ENCODE data around the gene PTCHD1. TPM values are rescaled to one million over a fixed set of nuclear protein-coding genes. Genes with fewer than 3 reads are reported as not detected.

The PTCHD1 gene
- total RNA-seq, 1 donor from 2014 or later: 0.20 TPM

DNA sequence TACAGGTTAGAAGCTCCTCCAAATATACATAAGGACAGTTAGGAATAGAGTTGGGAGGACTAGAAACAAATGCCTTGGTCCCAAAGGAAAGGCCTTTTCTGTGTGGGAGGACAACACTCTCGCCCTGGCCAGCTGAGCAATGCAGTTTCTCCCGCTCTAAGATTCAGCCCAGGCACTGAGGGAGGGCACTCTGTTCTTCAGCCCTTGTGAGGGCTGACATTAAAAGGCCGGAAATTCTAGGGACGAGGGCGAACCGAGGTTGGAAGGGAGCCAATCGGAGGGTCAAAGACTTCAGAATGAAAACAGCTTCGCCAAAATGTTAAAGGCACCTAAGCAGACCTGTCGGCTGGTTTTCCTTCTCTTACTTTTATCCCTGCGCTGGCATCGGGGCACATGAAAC is 2.9 kb upstream of the PTCHD1 start:
- ATAC-seq: no peak
- TF ChIP-seq, protein P1, sequence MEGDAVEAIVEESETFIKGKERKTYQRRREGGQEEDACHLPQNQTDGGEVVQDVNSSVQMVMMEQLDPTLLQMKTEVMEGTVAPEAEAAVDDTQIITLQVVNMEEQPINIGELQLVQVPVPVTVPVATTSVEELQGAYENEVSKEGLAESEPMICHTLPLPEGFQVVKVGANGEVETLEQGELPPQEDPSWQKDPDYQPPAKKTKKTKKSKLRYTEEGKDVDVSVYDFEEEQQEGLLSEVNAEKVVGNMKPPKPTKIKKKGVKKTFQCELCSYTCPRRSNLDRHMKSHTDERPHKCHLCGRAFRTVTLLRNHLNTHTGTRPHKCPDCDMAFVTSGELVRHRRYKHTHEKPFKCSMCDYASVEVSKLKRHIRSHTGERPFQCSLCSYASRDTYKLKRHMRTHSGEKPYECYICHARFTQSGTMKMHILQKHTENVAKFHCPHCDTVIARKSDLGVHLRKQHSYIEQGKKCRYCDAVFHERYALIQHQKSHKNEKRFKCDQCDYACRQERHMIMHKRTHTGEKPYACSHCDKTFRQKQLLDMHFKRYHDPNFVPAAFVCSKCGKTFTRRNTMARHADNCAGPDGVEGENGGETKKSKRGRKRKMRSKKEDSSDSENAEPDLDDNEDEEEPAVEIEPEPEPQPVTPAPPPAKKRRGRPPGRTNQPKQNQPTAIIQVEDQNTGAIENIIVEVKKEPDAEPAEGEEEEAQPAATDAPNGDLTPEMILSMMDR (IDR thresholded peaks at IDR 0.05): no peak
- no peak overlapping the region for H3K27ac ChIP-seq

DNA sequence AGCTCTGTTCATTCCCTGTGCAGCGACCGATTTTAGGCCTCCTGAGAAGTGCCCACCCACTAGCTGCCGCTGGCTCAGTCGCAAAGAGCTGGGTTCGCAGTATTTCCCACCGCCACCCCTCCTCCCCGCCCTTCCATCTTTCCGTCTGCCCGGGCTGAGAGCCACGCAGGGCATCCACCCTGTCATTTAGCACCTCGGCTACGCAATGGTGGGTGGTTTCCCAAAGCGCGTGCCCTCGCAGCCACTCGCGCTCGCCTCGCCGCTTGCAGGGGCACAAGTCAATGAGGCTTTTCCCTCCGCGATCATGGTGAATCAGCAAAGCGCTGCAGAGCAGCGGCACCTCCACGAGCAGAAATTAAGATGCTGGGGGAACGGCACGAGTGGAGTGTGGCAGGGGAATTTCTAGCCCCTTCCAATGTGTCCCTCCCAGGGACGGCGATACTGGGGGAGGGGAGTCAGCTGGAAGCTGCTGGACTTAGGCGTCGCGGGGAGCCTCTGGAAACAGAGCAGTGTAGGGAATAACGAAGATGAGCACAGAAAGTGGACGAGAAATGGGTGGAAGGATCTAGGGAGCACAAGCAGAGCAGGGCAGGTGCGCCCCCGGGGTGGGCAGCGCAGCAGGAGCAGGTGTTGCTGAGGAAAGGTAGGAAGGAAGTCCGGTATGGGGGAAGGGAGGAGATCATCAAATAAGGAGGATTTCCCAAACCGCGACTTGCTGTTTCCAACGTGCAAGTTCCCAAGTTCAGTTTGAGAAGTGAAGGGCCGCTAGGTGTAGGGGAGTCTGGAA is 2.4 kb upstream of the PTCHD1 start:
- H3K36me3 ChIP-seq: no peaks in the 10 kb centered on the region
- TF ChIP-seq, protein P1 (IDR thresholded peaks at IDR 0.05): no peak
- no peak overlapping the region for H3K4me3 ChIP-seq
- no peaks in the 10 kb centered on the region for H3K9me3 ChIP-seq
- peaks cover 14% of the 10 kb centered on the region for H3K27me3 ChIP-seq
- ATAC-seq: no peak
- intact Hi-C loops (cut with DNase I): no loop called here
- no peak for DNase-seq
- no peaks in the 10 kb centered on the region for H3K4me1 ChIP-seq
- H3K27ac ChIP-seq: no peak overlapping the region

More for the DNA sequence above, 2.9 kb upstream of the PTCHD1 start:
- DNase-seq: no peak
- peaks cover 14% of the 10 kb centered on the region for H3K27me3 ChIP-seq
- intact Hi-C loops (cut with DNase I): no loop called here
- H3K4me1 ChIP-seq: no peaks in the 10 kb centered on the region
- no peak overlapping the region for H3K4me3 ChIP-seq
- H3K9me3 ChIP-seq: no peaks in the 10 kb centered on the region
- no peaks in the 10 kb centered on the region for H3K36me3 ChIP-seq

DNA sequence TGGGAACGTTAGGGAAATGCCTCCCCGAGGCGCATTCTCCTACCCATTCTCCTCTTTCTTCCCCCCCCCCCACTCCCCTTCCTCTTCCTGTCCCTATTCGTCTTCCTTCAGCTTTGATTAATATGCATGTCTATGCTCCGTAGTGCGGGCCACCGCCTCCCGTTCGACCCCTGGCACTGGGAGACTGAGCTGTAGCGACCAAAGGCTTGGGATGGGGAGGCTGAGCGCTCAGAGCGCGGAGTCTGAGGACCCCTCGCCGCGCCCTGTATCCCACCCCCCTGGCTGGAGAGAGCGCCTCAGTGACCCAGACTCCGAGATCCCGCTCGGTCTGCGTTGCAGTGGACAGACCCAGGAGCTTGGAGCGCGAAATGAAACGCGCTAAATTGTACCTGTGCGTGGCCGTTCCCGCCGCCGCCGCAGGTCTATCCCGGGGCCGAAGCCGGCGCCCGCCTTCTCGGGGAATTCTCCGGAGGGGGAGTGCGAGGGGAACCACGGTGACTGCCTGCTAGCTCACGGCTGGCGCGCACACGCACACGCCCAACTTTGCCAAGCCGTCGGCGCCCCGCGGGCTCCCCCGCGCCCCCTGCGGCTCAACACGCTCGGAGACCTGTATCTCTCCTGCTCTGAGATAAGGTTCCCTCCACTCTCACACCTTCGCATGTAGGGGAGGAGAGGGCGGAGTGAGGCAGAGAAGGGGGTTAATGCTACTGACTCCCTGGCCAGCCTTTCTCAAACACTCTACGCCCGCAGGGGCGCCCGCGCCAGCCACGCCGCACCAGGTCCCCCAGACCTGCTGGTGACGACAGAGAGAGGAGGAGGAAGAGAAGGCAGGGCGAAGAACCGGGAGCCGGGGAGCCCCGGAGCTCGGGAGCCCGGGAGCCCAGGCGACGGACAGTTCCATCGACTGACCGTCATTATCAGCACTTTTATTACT is 1.5 kb upstream of the PTCHD1 start:
- peaks cover 14% of the 10 kb centered on the region for H3K27me3 ChIP-seq
- TF ChIP-seq, protein P1 (IDR thresholded peaks at IDR 0.05): no peak
- intact Hi-C loops (cut with DNase I): no loop called here

DNA sequence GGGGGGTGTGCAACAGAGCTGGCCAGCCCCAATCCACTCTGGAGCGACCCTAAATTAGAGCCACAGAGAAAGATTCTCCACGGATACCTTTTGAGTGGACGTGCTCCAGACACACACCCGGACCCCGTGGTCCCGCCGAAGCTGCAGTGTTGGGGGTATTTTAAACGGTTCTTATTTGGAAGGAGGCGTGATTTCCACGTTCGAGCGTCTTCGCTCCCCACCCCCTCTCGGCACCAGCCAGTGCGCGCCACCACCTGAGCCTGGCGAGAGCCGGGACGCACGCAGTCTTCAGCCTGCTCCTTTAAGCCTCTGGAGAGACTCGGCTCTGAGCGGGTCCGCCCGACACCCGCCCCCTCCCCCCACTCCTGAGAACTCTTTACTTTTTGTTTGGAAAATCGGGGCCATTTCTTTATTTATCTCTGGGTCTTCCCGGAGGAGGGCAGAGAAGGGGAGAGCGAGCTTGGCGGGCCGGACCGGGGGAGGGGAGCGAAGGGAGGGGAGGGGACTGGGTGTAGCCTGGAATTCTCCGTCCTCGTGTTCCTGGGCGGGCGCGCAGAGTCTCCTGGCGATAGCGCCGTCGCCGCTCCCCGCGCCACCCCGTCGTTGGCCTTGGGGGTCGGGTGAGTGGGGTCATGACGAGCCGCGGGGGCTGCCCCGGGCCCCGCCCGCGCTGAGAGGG is 668 bp upstream of the PTCHD1 start:
- TF ChIP-seq, protein P1 (IDR thresholded peaks at IDR 0.05): no peak
- Histone ChIP-seq H3K36me3 (no peaks in the 10 kb centered on the region), H3K27ac (no peak overlapping the region), H3K9me3 (no peaks in the 10 kb centered on the region), H3K27me3 (peaks cover 14% of the 10 kb centered on the region), H3K4me1 (no peaks in the 10 kb centered on the region), H3K4me3 (peak overlapping the region; percentile 23)
- ATAC-seq (peak; percentile 50), DNase-seq (peak; percentile 58)
- intact Hi-C loops (cut with DNase I): no loop called here

More for the DNA sequence above, 1.5 kb upstream of the PTCHD1 start:
- H3K4me1 ChIP-seq: no peaks in the 10 kb centered on the region
- ATAC-seq (no peak), DNase-seq (no peak)
- H3K9me3 ChIP-seq: no peaks in the 10 kb centered on the region
- H3K27ac ChIP-seq: no peak overlapping the region
- no peaks in the 10 kb centered on the region for H3K36me3 ChIP-seq
- H3K4me3 ChIP-seq: no peak overlapping the region

DNA sequence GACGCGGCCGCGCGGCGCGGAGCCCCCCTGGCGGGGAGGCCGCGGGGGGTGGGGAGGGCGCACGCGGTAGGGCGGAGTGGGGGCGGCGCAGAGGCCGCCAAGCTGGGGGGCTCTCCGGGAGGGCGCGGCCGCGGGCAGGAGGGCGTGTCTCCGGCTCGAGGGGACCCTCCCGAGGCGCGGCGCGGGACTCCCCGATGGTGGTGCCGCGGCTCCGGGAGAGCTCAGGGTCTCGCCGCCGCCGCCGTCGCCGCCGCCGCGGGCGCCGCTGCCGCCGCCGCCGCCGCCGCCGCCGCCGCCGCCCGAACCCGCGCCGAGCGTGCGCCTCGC is 165 bp upstream of the PTCHD1 start:
- TF ChIP-seq, protein P1 (IDR thresholded peaks at IDR 0.05): no peak
- no peaks in the 10 kb centered on the region for H3K9me3 ChIP-seq
- intact Hi-C loops (cut with DNase I): no loop called here
- no peak overlapping the region for H3K27ac ChIP-seq
- ATAC-seq (no peak), DNase-seq (no peak)
- H3K4me3 ChIP-seq: no peak overlapping the region
- peaks cover 14% of the 10 kb centered on the region for H3K27me3 ChIP-seq
- H3K36me3 ChIP-seq: no peaks in the 10 kb centered on the region
- no peaks in the 10 kb centered on the region for H3K4me1 ChIP-seq
